8988T (cell line): ENCODE data around the gene NCOA5.

Source experiments
- DNase-seq: peaks from one replicate; pipeline ENCODE4 v3.0.0; 2011

Gene NCOA5

DNA sequence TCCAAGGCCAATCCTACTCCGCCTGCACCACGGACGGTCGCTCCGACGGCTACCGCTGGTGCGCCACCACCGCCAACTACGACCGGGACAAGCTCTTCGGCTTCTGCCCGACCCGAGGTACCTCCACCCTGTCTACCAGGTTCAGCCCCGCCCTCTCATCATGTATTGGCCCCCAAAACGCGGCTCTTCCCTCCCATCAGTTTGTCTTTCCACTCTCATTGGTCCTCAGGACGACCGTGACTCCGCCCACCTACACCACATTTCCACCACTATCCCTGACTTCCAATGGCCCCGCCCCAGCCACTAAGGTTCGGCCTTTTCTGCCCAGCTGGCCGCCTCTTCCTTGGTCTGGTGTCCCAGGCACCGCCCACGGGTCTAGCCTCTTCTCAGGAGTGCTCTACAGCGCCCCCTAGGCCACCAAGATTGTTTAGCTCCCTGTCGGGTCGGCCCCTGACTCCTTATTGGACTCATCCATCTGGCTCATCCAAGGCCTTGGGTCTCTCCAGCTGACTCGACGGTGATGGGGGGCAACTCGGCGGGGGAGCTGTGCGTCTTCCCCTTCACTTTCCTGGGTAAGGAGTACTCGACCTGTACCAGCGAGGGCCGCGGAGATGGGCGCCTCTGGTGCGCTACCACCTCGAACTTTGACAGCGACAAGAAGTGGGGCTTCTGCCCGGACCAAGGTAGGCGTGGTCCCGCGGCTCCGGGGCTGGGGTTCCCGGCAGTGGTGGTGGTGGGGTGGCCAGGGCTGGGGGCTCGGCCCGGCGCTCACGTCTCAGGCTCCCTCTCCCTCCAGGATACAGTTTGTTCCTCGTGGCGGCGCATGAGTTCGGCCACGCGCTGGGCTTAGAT lies 77.9 kb downstream of the NCOA5 start:
- no peak for DNase-seq
